ENCODE measurements around the gene ZNF554.

GRCh38 chr19:2865334-2866100 is 45.8 kb downstream of the ZNF554 start:
- TF ChIP-seq CTCF (IDR thresholded peaks at IDR 0.05) = no peak
- TF ChIP-seq POLR2A (IDR thresholded peaks at IDR 0.05) = no peak

Measured in suprapubic skin (tissue), 3 donors.